IPS-15b (cell line): ENCODE data around the gene TEAD1.

ENCODE experiments used
- H3K27me3 ChIP-seq: one replicate; pipeline ENCODE4 v1.6.1; 2013; ENCODE audit warnings: low read length; ENCODE audit not compliant: control insufficient read depth, insufficient read depth
- H3K36me3 ChIP-seq: one replicate; pipeline ENCODE4 v1.6.1; 2013; ENCODE audit warnings: low read length; ENCODE audit not compliant: control insufficient read depth, insufficient read depth
- H3K4me1 ChIP-seq: one replicate; pipeline ENCODE4 v1.6.1; 2013; ENCODE audit warnings: mild to moderate bottlenecking, low read length; ENCODE audit not compliant: control insufficient read depth, insufficient read depth
- H3K4me3 ChIP-seq: one replicate; pipeline ENCODE4 v1.5.1; 2013; ENCODE audit warnings: low read depth, low read length
- H3K9ac ChIP-seq: one replicate; pipeline ENCODE4 v1.6.1; 2013; ENCODE audit warnings: low read depth, mild to moderate bottlenecking, low read length
- H3K9me3 ChIP-seq: one replicate; pipeline ENCODE4 v1.6.1; 2013; ENCODE audit warnings: mild to moderate bottlenecking, low read length; ENCODE audit not compliant: control insufficient read depth, insufficient read depth

The TEAD1 gene

DNA sequence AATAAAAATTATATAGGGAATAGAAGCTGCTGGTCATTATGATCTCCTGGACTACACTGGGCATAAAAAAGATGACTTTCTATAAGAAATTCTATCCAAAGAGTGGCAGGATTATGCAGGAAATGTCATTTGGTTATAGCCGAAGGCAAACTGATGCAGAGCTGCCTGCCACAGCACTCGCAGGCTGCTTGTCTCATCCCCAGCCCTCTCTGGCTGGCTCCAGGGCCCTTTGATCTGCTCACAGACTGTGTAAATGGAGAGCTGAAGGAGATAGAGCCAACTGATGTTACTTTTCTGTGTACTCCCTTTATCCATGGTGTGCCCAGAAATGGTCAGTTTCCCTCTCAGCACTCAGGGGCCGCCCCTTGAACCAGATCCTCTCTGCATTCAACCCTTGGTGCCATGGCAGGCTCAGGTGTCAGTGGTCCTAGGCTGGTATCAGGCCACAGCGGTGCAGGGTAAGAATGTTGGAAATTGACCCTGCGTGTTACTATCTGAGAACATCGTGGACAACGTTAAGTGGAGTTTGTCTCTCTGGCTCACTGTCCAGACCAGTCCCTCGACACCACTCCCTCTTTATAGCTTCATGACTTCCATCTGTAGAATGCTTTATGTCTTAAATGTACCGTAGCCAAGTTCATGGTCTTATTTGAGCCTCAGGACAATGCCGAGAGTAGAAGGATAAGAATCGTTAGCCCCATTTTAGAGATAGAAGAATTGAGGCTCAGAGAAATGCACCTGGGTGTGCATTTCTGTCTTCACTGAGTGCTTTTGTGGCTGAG, 27.8 kb downstream of the TEAD1 start:
- peaks cover 20% of the 10 kb centered on the region for H3K4me1 ChIP-seq
- no peak overlapping the region for H3K4me3 ChIP-seq
- H3K9me3 ChIP-seq, result no peaks in the 10 kb centered on the region
- no peak overlapping the region for H3K9ac ChIP-seq
- H3K27me3 ChIP-seq, result no peaks in the 10 kb centered on the region
- H3K36me3 ChIP-seq, result no peaks in the 10 kb centered on the region

DNA sequence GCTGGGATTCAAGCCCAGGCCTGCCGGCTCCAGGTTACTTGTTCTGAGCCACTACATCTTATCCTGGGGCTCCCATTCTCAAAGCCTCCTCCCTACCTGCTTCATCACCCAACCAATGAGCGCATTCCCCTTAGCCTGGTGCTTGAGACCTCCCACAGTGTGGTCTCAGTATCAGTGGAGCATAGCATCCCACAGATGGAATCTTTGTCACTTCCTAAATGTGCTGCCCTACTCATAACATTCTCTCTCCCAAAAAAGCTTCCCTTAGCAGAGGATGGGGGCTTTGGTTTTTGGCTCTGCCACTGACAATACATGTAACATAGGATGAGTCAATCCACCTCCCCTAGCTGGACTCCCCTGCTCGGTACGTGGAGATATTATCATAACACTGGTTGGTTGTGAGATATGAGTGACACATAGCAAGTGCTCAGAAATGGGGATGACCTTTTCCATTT, 28.8 kb downstream of the TEAD1 start:
- Histone ChIP-seq H3K27me3 (no peaks in the 10 kb centered on the region), H3K9me3 (no peaks in the 10 kb centered on the region), H3K9ac (no peak overlapping the region), H3K36me3 (no peaks in the 10 kb centered on the region), H3K4me3 (no peak overlapping the region), H3K4me1 (peaks cover 24% of the 10 kb centered on the region)

DNA sequence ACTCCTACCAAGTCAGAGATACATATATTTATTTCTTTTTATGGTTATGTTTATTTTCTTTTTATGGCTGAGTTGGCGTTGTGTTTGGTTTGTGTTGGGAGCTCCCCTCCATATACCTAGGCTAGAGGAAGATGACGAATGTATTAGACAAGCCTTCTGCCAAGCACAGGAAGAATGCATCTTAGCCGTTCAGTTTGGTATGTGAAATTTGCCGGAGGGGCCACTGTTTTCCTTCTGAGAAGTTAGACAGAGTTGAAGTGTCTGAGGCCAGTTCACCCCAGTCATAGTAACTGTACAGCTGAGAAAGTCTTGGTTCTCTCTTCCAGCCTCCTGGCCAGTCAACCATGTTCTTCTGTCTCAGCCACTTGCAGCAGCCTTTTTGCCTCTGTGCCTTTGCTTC, 29.8 kb downstream of the TEAD1 start:
- H3K27me3 ChIP-seq, result no peaks in the 10 kb centered on the region
- no peaks in the 10 kb centered on the region for H3K9me3 ChIP-seq
- H3K9ac ChIP-seq, result no peak overlapping the region
- no peaks in the 10 kb centered on the region for H3K36me3 ChIP-seq
- peaks cover 16% of the 10 kb centered on the region for H3K4me1 ChIP-seq
- no peak overlapping the region for H3K4me3 ChIP-seq

DNA sequence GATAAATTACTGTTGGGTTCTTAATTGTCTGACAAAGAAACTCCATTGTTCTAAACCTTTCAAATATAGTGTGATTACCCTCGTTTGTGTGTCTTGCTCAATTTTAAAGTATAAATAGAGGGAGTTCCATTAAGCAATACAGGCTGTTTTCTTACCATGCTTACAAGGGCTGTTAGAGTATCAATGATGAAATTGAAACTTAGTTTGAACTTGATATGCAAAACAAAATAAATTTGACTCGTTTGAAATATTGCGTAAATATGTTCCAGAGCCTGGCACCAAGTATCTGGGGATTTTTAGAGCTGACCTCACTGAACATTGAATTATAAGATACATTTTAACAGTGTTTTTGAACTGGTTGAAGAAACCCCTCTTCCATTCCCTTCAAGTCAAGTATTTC, 31.7 kb downstream of the TEAD1 start:
- Histone ChIP-seq H3K36me3 (no peaks in the 10 kb centered on the region), H3K4me1 (peaks cover 16% of the 10 kb centered on the region), H3K27me3 (no peaks in the 10 kb centered on the region), H3K9ac (no peak overlapping the region), H3K4me3 (no peak overlapping the region), H3K9me3 (no peaks in the 10 kb centered on the region)

DNA sequence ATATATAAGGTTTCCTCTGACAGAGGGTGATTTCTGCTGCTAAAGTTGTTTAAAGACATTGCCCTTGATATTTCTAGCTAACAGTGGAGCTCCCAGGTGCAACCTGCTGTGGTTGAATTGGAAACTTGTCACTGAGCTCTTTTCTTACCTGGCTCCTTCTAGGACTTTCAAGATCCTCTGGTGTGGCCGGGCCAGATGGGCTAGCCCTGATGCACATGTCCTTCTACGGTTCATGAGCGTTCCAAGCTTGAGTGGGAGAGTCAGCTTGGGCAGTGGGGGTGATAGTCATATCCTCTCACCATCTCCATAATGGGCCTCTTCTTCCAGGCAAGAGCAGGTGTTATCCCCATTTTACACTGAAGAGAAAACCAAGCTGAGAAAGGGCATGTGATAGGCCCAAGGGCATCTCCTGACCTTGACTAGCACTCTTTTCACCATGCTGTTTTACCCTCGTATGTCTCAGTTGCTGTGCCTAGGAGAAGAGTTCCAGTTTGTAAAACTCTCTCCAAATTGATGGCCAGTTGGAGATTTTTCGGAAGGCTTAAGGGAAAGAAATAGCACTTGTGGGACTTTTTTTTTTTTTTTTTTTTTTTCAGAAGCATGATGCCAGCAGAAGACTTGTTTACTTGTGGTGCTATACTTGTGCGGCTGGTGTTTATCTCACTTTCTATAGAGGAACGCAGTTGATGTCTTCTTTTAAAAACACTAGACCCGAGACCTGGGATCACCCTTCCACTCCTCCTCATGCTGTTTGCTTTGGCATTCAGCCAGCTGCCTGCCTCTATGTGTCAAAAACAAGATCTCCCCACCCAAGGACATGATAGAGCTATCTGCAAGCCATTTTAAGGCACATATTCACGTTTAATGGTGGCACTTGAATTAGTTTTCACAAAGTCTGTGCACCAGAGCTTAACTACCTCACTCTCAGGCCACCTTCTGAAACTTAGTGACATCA, 32.6 kb downstream of the TEAD1 start:
- Histone ChIP-seq H3K27me3 (no peaks in the 10 kb centered on the region), H3K4me1 (peaks cover 16% of the 10 kb centered on the region), H3K4me3 (no peak overlapping the region), H3K9ac (no peak overlapping the region), H3K36me3 (no peaks in the 10 kb centered on the region), H3K9me3 (no peaks in the 10 kb centered on the region)

DNA sequence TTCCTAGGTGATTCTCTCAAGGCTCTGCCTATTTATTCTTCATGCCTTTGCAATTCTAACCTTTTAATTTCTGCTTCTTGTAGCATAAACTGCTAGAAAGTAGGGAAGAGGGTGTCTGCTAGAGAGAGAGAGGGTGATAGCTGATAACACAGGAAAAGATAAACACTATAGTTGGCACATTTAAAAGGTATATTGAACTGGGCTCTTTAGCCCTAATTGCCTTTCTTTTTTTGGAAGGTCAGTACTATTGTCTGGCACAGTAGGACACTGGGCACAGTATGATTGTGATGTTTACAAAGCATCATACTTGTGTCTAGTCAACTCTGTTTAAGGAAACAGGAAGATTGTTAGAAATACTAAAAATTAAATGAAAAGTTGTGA, 33.3 kb downstream of the TEAD1 start:
- H3K36me3 ChIP-seq, result no peaks in the 10 kb centered on the region
- no peak overlapping the region for H3K4me3 ChIP-seq
- no peaks in the 10 kb centered on the region for H3K9me3 ChIP-seq
- no peak overlapping the region for H3K9ac ChIP-seq
- H3K4me1 ChIP-seq, result peaks cover 16% of the 10 kb centered on the region
- H3K27me3 ChIP-seq, result no peaks in the 10 kb centered on the region

DNA sequence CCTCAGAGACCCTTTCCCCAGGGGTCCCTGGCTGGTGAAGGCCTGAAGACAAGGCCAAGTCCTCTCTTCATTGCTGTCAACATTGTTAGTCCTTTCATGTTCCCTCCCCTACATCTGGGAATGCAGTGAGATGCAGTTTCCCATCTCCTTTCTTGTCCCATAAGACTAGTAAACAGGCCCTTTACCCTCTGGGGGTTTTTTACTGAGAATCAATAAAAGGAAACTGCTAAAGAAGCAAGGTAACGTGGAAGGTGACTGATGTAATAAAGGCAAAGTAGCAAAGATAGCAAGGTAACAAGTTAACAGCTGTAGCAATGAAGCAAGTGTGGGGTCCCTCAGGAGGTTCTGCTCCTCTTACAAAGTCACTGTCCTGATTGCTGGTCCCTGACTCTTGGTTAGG, 37.3 kb downstream of the TEAD1 start:
- H3K4me3 ChIP-seq, result no peak overlapping the region
- H3K9me3 ChIP-seq, result no peaks in the 10 kb centered on the region
- H3K36me3 ChIP-seq, result no peaks in the 10 kb centered on the region
- no peak overlapping the region for H3K9ac ChIP-seq
- peaks cover 10% of the 10 kb centered on the region for H3K4me1 ChIP-seq
- no peaks in the 10 kb centered on the region for H3K27me3 ChIP-seq

DNA sequence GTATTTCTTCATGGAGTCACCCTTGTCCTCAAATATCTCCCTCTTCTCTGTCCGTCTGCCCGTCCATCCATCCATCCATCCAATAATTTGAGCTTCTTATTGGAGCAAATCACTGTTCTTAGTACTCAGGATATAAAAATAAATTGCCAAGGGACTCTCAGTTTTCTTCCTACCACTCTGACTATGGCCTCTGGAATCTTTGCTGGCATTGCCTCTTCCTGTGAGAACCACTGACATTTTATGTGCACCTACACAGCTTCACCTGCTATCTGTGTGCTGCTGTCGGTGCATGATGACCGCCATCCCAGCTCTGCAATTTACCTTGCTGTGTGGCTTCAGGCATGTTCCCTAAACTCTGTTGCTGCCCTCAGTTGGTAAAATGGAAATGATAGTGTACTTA, 37.9 kb downstream of the TEAD1 start:
- Histone ChIP-seq H3K27me3 (no peaks in the 10 kb centered on the region), H3K4me1 (peaks cover 4% of the 10 kb centered on the region), H3K4me3 (no peak overlapping the region), H3K36me3 (no peaks in the 10 kb centered on the region), H3K9me3 (no peaks in the 10 kb centered on the region), H3K9ac (no peak overlapping the region)

DNA sequence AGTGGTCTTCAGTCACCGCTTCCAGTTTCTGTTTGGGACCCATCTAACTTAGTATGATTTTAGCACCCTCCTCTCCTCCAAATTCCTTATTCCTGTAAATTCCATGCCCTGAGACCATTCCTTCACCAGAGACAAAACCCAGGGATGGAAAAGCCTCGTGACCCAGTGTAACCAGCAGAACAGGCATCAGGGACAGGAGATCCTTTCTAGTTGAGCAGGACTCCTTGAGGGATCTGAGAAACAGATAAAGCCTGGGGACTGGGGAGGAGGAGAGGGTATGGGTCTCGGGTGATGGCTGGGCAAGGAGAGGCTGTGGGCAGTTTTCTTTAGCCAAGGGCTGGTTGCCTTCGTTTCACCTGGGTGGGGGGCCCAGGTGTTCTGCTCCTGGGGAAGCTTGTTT, 40.9 kb downstream of the TEAD1 start:
- Histone ChIP-seq H3K4me3 (no peak overlapping the region), H3K4me1 (peaks cover 4% of the 10 kb centered on the region), H3K9ac (no peak overlapping the region), H3K27me3 (no peaks in the 10 kb centered on the region), H3K9me3 (no peaks in the 10 kb centered on the region), H3K36me3 (no peaks in the 10 kb centered on the region)

DNA sequence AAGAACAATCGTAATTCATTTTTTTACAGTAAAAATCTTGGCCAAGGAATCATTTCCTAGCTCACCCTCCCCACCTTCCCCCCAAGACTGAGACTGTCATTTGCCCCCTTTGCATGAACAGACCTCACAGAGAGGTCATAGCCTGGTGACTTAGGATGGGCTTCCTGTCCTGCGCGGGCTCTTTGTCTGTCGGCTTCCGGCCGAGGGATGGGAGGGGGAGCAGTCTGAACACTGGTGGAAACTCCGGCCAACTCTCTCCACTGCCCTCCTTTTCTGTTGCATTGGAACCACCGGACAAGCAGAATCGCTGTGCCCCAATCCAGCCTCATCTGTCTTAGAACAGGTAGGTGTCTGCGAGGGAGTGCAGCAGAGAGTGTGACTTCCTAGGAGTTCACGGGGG, 41.7 kb downstream of the TEAD1 start:
- peaks cover 4% of the 10 kb centered on the region for H3K4me1 ChIP-seq
- no peak overlapping the region for H3K4me3 ChIP-seq
- H3K9me3 ChIP-seq, result no peaks in the 10 kb centered on the region
- H3K9ac ChIP-seq, result no peak overlapping the region
- H3K27me3 ChIP-seq, result no peaks in the 10 kb centered on the region
- no peaks in the 10 kb centered on the region for H3K36me3 ChIP-seq

DNA sequence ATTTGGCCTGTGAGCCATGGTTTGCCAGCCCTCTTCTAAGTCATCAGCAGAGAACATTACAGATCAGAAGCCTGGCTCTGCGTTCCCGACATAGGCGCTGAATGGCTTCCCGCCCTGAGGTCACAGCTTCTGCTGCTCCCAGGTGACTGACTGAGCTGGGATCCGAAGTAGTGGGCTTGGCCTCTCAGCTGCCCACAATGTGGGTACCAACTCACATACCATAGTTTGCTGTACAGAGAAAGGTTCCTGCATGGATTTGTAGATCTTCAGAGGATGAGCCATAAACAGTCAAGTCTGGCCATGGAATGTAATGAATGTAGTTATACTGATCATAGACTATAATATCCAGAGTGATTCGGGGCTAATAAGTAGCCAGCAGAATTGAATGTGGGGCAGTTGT, 42.6 kb downstream of the TEAD1 start:
- Histone ChIP-seq H3K9me3 (no peaks in the 10 kb centered on the region), H3K9ac (no peak overlapping the region), H3K27me3 (no peaks in the 10 kb centered on the region), H3K4me1 (peaks cover 5% of the 10 kb centered on the region), H3K36me3 (no peaks in the 10 kb centered on the region), H3K4me3 (no peak overlapping the region)

DNA sequence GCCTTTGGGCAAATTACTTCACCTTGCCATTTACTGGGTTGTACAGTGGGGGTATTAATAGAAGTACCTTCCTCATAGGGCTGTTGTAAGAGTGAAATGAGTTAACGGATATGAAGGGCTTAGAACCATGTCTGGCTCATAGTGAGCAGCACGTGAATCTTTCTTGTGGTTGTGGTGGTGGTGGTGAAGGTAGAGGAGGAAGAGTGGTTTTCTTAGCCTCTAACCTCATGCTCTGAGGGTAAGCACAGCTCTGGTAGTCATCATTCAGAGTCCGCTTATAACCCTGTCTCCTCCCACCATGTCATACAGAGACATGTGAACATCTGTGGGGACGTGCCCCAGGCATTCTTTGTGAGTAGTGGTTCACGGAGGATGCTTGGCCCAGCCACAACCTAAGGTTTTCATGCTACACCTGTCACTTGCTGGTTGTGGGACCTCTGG, 43.6 kb downstream of the TEAD1 start:
- no peak overlapping the region for H3K4me3 ChIP-seq
- no peaks in the 10 kb centered on the region for H3K9me3 ChIP-seq
- H3K36me3 ChIP-seq, result no peaks in the 10 kb centered on the region
- no peak overlapping the region for H3K9ac ChIP-seq
- no peaks in the 10 kb centered on the region for H3K27me3 ChIP-seq
- peaks cover 14% of the 10 kb centered on the region for H3K4me1 ChIP-seq
